ENCODE data around the gene CDK14.

CDK14 gene

GRCh38 chr7:90596671-90597562 is 796 bp downstream of the CDK14 start:
- DNase-seq, result peak in 4 of 56 donors; percentile 2 to 52 (median 20)

DNA sequence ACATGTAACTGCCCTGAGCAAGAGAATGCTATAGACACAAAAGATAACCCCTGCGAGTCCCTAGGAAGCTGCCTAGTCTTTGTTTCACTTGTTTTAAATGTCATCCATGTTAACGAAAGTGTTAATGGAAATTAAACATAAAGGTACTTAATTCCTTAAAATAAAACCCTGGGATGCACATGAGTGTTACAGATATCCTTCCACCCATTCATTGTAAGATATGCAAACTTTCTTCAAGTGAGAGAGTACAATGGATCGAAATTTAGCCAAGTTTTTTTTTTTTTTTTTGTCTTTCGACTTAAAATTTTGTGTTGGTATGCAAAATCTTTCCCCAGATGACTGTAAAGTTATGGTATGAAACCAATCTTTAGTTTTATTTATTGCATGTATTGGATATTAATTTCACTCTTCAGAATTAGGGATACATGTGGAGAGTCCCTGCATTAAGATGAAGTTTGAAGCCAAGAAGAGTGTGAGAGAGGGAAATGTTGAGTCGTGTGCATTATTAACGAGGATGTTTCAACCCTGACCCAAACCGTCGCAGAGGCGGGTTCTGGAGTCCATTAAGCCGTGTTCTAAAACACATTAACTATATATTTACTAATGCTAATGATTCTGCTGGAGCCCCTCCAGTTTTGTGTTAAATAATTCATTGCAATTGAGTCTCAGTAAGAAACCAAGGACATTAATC is 1.6 kb downstream of the CDK14 start:
- no peak for DNase-seq

- no peak for DNase-seq
Measured at GRCh38 chr7:90599038-90599437, 2.9 kb downstream of the CDK14 start.

GRCh38 chr7:90599892-90600555 is 3.9 kb downstream of the CDK14 start:
- DNase-seq, result no peak

DNA sequence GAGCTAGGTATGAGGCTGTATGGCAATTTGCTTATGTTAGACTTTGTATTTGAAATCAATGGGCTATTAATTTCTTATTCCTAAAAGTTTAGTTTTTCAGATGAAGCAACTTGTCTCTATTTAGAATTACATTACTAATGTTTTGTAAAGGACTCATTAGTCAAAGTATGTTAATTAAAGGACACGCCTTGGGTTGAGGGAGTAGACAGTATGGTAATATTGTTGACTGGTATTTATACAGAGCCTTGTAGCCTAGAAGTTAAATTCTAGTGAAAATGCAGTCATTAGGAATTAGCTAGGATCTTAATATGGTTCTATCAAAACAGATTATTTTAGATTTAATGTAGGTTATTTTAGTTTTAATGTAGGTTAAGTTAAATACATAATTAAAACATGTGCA is 6.2 kb downstream of the CDK14 start:
- DNase-seq, result no peak

- DNase-seq, result no peak
Measured at GRCh38 chr7:90603346-90603745, 7.2 kb downstream of the CDK14 start.

DNA sequence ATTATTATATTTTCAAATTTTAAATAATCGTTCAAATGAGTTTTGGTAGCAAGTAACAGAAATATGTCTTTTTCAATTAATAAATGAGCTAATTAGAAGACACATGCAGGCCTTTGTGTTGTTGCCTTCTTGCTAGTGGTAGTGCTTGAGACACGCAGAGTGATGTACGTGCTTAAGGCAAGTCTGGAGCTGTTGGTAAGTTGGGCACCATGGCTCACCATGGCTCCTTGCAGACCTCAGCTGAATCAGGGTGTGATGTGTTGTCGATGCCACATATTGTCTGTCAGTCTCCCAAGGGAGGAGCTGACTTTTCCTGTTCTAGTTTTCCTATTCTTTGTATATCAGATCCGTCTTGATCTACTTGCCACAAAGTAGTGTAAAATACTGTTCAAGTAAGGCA is 8.3 kb downstream of the CDK14 start:
- no peak for DNase-seq

DNA sequence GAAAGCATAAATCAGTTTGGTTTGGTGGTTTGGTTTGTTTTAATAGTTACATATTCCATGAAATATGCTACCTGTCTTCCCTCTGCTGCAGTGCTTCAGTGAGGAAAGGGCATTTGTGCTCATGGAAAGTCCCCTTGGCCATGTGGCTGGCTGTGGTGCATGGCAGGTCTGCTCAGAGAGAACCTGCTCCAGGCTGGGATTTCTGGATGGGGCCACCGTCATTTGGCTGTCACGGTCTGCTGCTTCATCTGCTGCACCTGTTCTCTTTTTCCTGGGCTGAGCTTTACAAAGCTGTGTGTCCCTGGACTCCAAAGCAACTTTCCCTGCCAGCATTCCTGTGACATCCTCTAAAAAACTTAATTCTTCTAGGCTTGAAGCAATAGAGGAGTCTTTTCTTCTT is 8.9 kb downstream of the CDK14 start:
- no peak for DNase-seq

- DNase-seq, result no peak
Measured at GRCh38 chr7:90607196-90607595, 11.1 kb downstream of the CDK14 start.

GRCh38 chr7:90610105-90610504 is 14.0 kb downstream of the CDK14 start:
- DNase-seq, result no peak

DNA sequence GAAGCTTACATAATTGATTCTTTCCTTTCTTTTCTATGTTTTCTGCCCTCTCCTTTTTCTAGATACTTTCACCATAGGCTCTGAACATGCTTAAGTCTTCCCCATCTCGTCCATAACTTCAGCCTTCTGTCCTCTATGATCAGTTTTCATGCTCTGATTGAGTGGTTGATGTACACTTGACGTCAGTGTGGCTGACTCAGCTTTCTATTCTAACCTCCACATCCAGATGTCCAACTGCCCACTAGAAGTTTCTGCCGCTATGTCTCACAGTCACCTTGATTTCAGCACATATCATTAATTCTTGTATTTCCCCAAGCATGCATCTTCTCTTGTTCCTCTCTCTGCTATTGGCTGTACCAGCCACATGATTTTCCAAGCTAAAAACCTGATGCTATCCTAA is 15.0 kb downstream of the CDK14 start:
- DNase-seq, result no peak

DNA sequence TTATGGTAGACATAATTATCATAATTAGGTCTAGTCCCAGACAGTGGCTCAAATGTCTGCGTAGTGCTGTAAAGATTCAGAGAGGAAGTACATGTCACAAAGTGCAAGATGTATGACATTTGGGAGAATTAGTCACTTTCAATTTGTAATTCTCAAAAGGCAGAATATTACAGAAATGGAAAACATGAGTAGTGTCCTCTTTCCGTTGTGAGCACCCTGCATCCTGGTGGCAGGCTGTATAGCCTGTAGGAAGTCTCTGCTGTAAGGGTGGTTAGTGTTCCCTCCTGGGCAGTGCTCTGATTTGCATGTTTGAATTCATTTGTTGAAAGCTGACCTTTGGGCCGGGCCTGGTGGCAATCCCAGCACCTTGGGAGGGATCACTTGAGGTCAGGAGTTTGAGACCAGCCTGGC is 17.0 kb downstream of the CDK14 start:
- DNase-seq, result no peak

DNA sequence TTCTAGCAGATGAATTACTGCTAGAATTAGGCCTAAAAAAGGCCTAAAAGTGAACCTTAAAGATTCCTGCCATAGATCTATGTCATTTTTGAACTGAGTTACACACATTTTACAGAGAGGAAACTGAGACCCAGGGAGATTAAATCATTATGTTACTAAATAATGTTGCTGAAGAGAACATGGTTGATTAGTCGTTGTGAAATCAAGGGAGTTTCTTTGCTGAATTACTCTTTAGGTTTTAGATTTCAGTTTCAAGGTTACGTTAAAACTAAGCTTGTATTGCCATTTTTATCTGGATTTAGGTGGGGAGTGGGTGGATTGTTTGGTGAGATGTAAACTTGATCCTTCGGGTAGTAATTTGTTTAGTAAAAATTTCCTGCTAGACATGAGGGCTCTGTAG is 21.3 kb downstream of the CDK14 start:
- no peak for DNase-seq

GRCh38 chr7:90618876-90619275 is 22.8 kb downstream of the CDK14 start:
- no peak for DNase-seq

GRCh38 chr7:90621125-90621746 is 25.1 kb downstream of the CDK14 start:
- DNase-seq, result no peak

GRCh38 chr7:90621747-90622140 is 25.6 kb downstream of the CDK14 start:
- no peak for DNase-seq

GRCh38 chr7:90622670-90623069 is 26.5 kb downstream of the CDK14 start:
- DNase-seq, result no peak

- no peak for DNase-seq
Measured at GRCh38 chr7:90624225-90624911, 28.2 kb downstream of the CDK14 start.

GRCh38 chr7:90625051-90625450 is 28.9 kb downstream of the CDK14 start:
- peak in 2 of 56 donors; percentile 10 to 29 for DNase-seq

DNA sequence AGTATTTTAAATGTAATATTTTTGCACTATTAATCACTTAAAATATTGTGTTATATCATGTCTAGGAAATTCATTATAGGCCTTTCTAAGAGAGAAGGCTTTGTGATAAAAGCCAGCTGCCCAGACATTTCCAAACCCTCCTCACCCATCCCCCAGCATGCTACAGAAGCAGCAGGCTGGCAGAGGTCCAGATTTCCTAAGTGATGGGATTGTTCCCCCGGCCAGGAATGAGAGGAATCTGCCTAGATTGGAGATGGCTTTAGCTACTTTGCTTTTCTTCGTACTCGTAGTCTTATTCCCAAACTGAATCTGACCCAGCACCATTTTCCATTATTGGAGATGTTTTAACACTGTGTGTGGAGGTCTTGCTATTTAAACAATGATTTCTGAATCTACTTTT is 29.4 kb downstream of the CDK14 start:
- DNase-seq, result peak in 13 of 56 donors; percentile 3 to 41 (median 8)

- DNase-seq, result no peak
Measured at GRCh38 chr7:90626013-90626412, 29.9 kb downstream of the CDK14 start.
